Sigmoid colon (tissue), 7 donors: ENCODE data around the gene NR2C2. TPM values are rescaled to one million over a fixed set of nuclear protein-coding genes. Genes with fewer than 3 reads are reported as not detected.

Experiments used
- DNase-seq: peaks from one replicate; pipeline ENCODE4 v3.0.0-alpha.2; 2019
- H3K27ac ChIP-seq, 4 donors: fragments of 200-600 bp; sonication (generic); one replicate each; pipeline ENCODE4 v1.5.1; 2016 to 2019; ENCODE audit warnings: mild to moderate bottlenecking in 1 of 4
- H3K27me3 ChIP-seq, 3 donors: fragments of 200-600 bp; sonication (generic); one replicate each; pipeline ENCODE4 v1.5.1; 2019; ENCODE audit warnings: mild to moderate bottlenecking in 1 of 3
- H3K36me3 ChIP-seq, 4 donors: fragments of 200-600 bp; sonication (generic); one replicate each; pipeline ENCODE4 v1.5.1; 2016 to 2019
- H3K4me1 ChIP-seq, 4 donors: fragments of 200-600 bp; sonication (generic); one replicate each; pipeline ENCODE4 v1.5.1; 2017 to 2019
- H3K4me3 ChIP-seq, 4 donors: fragments of 200-600 bp; sonication (generic); one replicate each; pipeline ENCODE4 v1.5.1; 2017 to 2019; ENCODE audit warnings: mild to moderate bottlenecking in 2 of 4, moderate library complexity in 1 of 4
- H3K9me3 ChIP-seq, 4 donors: fragments of 200-600 bp in 3 of 4; sonication (generic) in 3 of 4; one replicate each; pipeline versions ENCODE4 v1.5.1 to v1.6.1; 2013 to 2019
- EP300 ChIP-seq, 4 donors: sonication (generic); formaldehyde crosslinking; IDR thresholded peaks; one replicate each; pipeline ENCODE4 v1.6.1; 2017; ENCODE audit warnings: antibody characterized with exemption in 4 of 4
- POLR2A ChIP-seq, 2 donors: fragments of 450-650 bp; IDR thresholded peaks; one replicate each; pipeline ENCODE4 v1.6.1; 2016; ENCODE audit warnings: antibody characterized with exemption in 2 of 2, mild to moderate bottlenecking in 2 of 2, moderate library complexity in 2 of 2
- POLR2AphosphoS5 ChIP-seq, 4 donors: sonication (generic); formaldehyde crosslinking; IDR thresholded peaks; one replicate each; pipeline ENCODE4 v1.6.1; 2017; ENCODE audit warnings: antibody characterized with exemption in 4 of 4
- WGBS, 2 donors: extraction: QIAGEN DNeasy Blood & Tissue Kit; methylation state at CpG; one replicate each; pipeline ENCODE4 v1.1.7; 2013; 5-methylcytosine and 5-hydroxymethylcytosine counted together
- intact Hi-C: fragments of 100-400 bp; cut with DNase I; formaldehyde crosslinking; loops from one replicate; pipeline ENCODE4 v1.15.1; 2023
- polyA plus RNA-seq, 3 donors: library from polyadenylated mRNA; stranded (reverse); fragments of 200-250 nt; gene quantifications; one replicate each; pipeline ENCODE4 v1.2.3, GENCODE V29; 2013
- total RNA-seq, 4 donors: library from RNA; depleted of rRNA; stranded (reverse); fragments of >200 nt; gene quantifications; one replicate each; pipeline ENCODE4 v1.1.0, GENCODE V29; 2016
- TF ChIP-seq, protein P1 (sequence below), 4 experiments: fragments of 450-650 bp in 3 of 4; fragments of 200-600 bp in 1 of 4; IDR thresholded peaks; one replicate each; pipeline ENCODE4 v1.5.1; 2016 to 2019; ENCODE audit warnings: antibody characterized with exemption in 4 of 4, mild to moderate bottlenecking in 3 of 4, moderate library complexity in 2 of 4
- donor health status: healthy with polysubstance abuse.
- donor health status: Bipolar disorder and iron deficiency.
- donor health status: healthy.

The NR2C2 gene
- total and polyA plus RNA-seq, 7 donors = 3.6 to 68.4 (median 34.2) TPM

DNA sequence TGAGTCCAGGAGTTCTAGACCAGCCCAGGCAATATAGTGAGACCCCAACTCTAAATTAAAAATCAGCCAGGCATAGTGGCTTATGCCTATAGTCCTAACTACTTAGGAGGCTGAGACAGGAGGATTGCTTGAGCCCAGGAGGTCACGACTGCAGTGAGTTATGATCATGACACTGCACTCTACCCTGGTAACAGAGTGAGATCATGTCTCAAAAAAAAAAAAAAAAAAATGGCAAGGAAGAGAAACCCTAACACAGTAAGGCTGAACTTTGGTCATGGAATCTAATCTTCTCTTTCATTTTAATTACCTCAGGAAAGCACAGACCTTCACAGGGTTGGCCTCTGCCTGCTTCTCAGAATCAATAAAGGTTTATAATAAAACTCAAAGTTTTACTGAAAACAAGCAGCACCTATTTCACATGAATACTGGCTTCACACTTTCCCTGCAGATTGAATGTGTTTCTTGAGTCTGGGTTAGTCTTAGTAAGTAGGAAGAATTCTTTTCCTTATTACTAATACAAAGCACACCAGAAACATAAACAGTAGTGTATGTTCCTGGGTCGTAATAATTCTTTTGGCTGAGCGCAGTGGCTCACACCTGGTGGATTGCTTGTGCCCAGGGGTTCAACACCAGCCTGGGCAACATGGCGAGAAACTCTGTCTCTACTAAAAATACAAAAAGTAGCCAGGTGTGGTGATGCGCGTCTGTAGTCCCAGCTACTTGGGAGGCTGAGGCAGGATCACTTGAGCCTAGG, 11.6 kb upstream of the NR2C2 start:
- TF ChIP-seq POLR2A (IDR thresholded peaks at IDR 0.05) = no peak
- TF ChIP-seq POLR2AphosphoS5 (IDR thresholded peaks at IDR 0.05) = no peak
- TF ChIP-seq, protein P1, sequence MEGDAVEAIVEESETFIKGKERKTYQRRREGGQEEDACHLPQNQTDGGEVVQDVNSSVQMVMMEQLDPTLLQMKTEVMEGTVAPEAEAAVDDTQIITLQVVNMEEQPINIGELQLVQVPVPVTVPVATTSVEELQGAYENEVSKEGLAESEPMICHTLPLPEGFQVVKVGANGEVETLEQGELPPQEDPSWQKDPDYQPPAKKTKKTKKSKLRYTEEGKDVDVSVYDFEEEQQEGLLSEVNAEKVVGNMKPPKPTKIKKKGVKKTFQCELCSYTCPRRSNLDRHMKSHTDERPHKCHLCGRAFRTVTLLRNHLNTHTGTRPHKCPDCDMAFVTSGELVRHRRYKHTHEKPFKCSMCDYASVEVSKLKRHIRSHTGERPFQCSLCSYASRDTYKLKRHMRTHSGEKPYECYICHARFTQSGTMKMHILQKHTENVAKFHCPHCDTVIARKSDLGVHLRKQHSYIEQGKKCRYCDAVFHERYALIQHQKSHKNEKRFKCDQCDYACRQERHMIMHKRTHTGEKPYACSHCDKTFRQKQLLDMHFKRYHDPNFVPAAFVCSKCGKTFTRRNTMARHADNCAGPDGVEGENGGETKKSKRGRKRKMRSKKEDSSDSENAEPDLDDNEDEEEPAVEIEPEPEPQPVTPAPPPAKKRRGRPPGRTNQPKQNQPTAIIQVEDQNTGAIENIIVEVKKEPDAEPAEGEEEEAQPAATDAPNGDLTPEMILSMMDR (IDR thresholded peaks at IDR 0.05) = no peak
- TF ChIP-seq EP300 (IDR thresholded peaks at IDR 0.05) = no peak
- intact Hi-C loops = no loop called here
- 23 to 73% methylated on average over 6 of the region's 6 CpGs for WGBS, 2 donors
- no peaks in the 10 kb centered on the region for H3K36me3 ChIP-seq
- no peaks in the 10 kb centered on the region for H3K27me3 ChIP-seq
- no peaks in the 10 kb centered on the region for H3K4me1 ChIP-seq
- no peak for DNase-seq
- no peak overlapping the region for H3K4me3 ChIP-seq
- H3K27ac ChIP-seq = no peak overlapping the region
- H3K9me3 ChIP-seq = no peaks in the 10 kb centered on the region

- peaks cover 0 to 11% (median 5%) of the 10 kb centered on the region in 4 donors for H3K36me3 ChIP-seq
- no peak overlapping the region for H3K4me3 ChIP-seq
- H3K27ac ChIP-seq = no peak overlapping the region
- TF ChIP-seq POLR2AphosphoS5 (IDR thresholded peaks at IDR 0.05) (no peak), EP300 (IDR thresholded peaks at IDR 0.05) (no peak), POLR2A (IDR thresholded peaks at IDR 0.05) (no peak)
- TF ChIP-seq, protein P1 (IDR thresholded peaks at IDR 0.05) = no peak
- no peaks in the 10 kb centered on the region for H3K9me3 ChIP-seq
- no peak for DNase-seq
- intact Hi-C loops = no loop called here
- H3K27me3 ChIP-seq = no peaks in the 10 kb centered on the region
- peaks cover 0 to 17% (median 5%) of the 10 kb centered on the region in 4 donors for H3K4me1 ChIP-seq
- 83 to 89% methylated on average over 4 of the region's 4 CpGs for WGBS, 2 donors
Observed at GRCh38 chr3:14938954-14939353, 8.4 kb upstream of the NR2C2 start.

GRCh38 chr3:14941871-14942270, 5.5 kb upstream of the NR2C2 start:
- Histone ChIP-seq H3K4me1 (peaks cover 0 to 41% (median 24%) of the 10 kb centered on the region in 4 donors), H3K4me3 (no peak overlapping the region), H3K27ac (no peak overlapping the region), H3K9me3 (no peaks in the 10 kb centered on the region), H3K27me3 (no peaks in the 10 kb centered on the region), H3K36me3 (peaks cover 0 to 28% (median 16%) of the 10 kb centered on the region in 4 donors)
- no peak for DNase-seq
- TF ChIP-seq EP300 (IDR thresholded peaks at IDR 0.05) (no peak), POLR2AphosphoS5 (IDR thresholded peaks at IDR 0.05) (no peak), POLR2A (IDR thresholded peaks at IDR 0.05) (no peak)
- TF ChIP-seq, protein P1 (IDR thresholded peaks at IDR 0.05) = no peak
- WGBS, 2 donors = 95 to 98% methylated on average over 1 of the region's 1 CpG
- intact Hi-C loops = loop anchor here (10.0 kb wide), 3 partner anchors 287 to 817 kb away; partner anchors contain the start of genes CCDC174, CHCHD4, LSM3 and TMEM43

GRCh38 chr3:14943042-14943441, 4.3 kb upstream of the NR2C2 start:
- intact Hi-C loops = loop anchor here (10.0 kb wide), 3 partner anchors 288 to 818 kb away; partner anchors contain the start of genes CCDC174, CHCHD4, LSM3 and TMEM43
- H3K4me1 ChIP-seq = peaks cover 0 to 41% (median 24%) of the 10 kb centered on the region in 4 donors

More at GRCh38 chr3:14943042-14943441, 4.3 kb upstream of the NR2C2 start:
- no peak overlapping the region for H3K27ac ChIP-seq
- no peaks in the 10 kb centered on the region for H3K9me3 ChIP-seq
- no peak for TF ChIP-seq POLR2AphosphoS5 (IDR thresholded peaks at IDR 0.05)
- TF ChIP-seq, protein P1 (IDR thresholded peaks at IDR 0.05) = no peak
- no peak for TF ChIP-seq EP300 (IDR thresholded peaks at IDR 0.05)
- TF ChIP-seq POLR2A (IDR thresholded peaks at IDR 0.05) = no peak
- no peak for DNase-seq
- H3K27me3 ChIP-seq = no peaks in the 10 kb centered on the region
- H3K4me3 ChIP-seq = no peak overlapping the region
- peaks cover 0 to 28% (median 16%) of the 10 kb centered on the region in 4 donors for H3K36me3 ChIP-seq
